ENCODE data around the gene SLC30A2. TPM values are rescaled to one million over a fixed set of nuclear protein-coding genes. Genes with fewer than 3 reads are reported as not detected.

Gene SLC30A2
- total and polyA plus RNA-seq, 9 of the 15 experiments (the other 6 are each of a cell fraction or from before 2014, with no cell fraction given): 0.01 to 0.18 (median 0.06) TPM; not detected in 3

DNA sequence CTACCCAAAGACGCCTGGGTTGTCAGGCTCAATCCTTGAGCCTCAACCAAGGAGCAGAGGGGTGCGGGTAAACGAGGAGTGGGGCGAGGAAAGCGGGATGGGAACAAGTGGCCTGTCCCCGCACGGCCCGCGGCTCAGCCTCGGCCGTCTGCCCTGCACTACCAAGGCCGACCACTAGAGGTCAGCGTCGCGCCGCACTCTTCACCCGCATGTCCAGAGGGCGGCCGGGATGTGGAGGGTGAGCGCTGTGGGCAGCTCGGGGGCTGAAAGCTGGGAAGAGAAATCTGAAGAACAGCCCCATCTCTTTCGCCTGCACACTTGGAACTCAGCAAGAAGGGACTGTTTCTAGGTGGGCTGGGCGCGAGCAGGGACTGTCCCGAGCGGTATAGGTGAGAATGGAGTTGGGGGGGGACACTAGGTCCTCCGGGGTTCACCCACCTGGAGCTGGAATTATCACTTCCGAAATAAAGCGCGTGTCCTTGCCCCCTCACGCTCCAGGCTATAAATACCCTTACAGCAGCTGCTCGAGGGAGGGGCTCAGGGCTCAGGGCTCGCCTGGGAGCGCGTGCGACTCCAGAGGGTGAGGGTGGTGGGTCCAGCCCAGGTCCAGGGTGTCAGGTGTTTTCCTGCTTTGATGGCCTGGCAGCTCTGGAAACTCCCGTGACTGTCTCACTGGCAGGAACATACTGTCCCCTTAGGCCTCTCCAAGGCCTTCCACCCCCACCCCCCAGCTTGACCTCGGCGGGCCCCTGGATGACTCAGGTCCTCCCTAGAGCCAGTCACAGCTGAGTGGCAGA lies 9.8 kb downstream of the SLC30A2 start (continued):
- TF ChIP-seq FIP1L1 (IDR thresholded peaks at IDR 0.05; ENCODE audit: low read depth, low read length, poor library complexity, severe bottlenecking) (no peak), EP400 (IDR thresholded peaks at IDR 0.05) (peak; percentile 66), ZZZ3 (IDR thresholded peaks at IDR 0.05) (no peak), ZNF124 (CRISPR knock-in tag; IDR thresholded peaks at IDR 0.05) (no peak), SIN3B (IDR thresholded peaks at IDR 0.05; ENCODE audit: low read depth) (0 out of 2 replicates have a peak, but pooled peaks have one; percentile 35), POLR2G (IDR thresholded peaks at IDR 0.05; ENCODE audit: low read depth, low read length) (no peak), CHD2 (IDR thresholded peaks at IDR 0.05; ENCODE audit: low read depth, low read length) (no peak), E2F3 (CRISPR knock-in tag; IDR thresholded peaks at IDR 0.05) (no peak), HCFC1 (IDR thresholded peaks at IDR 0.05; ENCODE audit: low read depth, low read length) (no peak), ZNF589 (CRISPR knock-in tag; IDR thresholded peaks at IDR 0.05; ENCODE audit: low read depth) (no peak)
- TF ChIP-seq, protein P1, sequence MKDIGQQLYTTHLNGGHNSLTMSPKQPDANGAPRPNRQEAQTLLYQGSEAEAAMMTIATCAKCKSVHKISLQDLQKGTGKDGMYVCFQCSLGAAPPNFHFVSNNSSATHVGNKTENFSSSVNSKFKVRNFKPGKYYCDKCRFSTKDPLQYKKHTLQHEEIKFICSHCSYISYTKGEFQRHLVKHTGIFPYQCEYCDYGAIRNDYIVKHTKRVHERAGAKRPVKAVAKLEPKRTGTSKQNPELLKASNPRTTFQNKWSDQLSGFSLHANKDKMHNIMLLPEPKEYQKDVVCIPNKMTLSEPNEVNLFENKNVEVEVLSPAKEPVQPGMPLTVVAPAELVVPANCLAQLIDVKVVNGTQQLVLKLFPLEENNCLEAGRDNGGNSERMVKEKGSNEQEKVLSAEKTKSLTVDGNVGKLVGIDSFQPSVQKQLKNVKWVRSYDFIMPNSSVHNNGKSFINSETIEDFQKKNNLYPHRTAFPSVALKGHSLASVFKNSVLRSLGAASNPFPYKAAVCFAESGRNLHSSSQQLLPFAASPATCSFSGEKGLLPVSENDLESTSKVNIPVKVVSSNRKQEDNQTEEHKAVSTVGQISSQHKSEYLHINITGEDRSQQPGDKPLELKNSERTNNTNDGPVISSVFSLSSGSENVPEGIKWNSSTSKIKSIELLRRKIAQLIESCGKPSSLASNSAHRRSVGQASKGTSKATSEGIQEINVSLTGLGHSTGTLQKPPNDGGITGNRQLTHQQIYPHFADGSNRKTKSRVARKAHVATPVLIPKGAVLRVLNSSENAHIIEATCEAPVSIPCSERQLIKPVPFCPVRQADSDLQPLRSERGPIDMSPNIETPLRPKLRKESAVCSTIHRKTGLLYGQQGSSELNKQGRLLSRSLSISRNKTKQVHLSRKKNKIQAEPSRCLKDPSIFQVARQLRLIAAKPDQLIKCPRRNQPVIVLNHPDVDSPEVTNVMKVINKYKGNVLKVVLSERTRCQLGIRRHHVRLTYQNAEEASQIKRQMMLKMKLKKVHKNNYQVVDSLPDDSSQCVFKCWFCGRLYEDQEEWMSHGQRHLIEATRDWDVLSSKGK (CRISPR knock-in tag; IDR thresholded peaks at IDR 0.05): no peak
- TF ChIP-seq, protein P2, sequence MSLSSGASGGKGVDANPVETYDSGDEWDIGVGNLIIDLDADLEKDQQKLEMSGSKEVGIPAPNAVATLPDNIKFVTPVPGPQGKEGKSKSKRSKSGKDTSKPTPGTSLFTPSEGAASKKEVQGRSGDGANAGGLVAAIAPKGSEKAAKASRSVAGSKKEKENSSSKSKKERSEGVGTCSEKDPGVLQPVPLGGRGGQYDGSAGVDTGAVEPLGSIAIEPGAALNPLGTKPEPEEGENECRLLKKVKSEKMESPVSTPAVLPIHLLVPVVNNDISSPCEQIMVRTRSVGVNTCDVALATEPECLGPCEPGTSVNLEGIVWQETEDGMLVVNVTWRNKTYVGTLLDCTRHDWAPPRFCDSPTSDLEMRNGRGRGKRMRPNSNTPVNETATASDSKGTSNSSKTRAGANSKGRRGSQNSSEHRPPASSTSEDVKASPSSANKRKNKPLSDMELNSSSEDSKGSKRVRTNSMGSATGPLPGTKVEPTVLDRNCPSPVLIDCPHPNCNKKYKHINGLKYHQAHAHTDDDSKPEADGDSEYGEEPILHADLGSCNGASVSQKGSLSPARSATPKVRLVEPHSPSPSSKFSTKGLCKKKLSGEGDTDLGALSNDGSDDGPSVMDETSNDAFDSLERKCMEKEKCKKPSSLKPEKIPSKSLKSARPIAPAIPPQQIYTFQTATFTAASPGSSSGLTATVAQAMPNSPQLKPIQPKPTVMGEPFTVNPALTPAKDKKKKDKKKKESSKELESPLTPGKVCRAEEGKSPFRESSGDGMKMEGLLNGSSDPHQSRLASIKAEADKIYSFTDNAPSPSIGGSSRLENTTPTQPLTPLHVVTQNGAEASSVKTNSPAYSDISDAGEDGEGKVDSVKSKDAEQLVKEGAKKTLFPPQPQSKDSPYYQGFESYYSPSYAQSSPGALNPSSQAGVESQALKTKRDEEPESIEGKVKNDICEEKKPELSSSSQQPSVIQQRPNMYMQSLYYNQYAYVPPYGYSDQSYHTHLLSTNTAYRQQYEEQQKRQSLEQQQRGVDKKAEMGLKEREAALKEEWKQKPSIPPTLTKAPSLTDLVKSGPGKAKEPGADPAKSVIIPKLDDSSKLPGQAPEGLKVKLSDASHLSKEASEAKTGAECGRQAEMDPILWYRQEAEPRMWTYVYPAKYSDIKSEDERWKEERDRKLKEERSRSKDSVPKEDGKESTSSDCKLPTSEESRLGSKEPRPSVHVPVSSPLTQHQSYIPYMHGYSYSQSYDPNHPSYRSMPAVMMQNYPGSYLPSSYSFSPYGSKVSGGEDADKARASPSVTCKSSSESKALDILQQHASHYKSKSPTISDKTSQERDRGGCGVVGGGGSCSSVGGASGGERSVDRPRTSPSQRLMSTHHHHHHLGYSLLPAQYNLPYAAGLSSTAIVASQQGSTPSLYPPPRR (CRISPR knock-in tag; IDR thresholded peaks at IDR 0.05; ENCODE audit: borderline replicate concordance): no peak
- TF ChIP-seq, protein P3, sequence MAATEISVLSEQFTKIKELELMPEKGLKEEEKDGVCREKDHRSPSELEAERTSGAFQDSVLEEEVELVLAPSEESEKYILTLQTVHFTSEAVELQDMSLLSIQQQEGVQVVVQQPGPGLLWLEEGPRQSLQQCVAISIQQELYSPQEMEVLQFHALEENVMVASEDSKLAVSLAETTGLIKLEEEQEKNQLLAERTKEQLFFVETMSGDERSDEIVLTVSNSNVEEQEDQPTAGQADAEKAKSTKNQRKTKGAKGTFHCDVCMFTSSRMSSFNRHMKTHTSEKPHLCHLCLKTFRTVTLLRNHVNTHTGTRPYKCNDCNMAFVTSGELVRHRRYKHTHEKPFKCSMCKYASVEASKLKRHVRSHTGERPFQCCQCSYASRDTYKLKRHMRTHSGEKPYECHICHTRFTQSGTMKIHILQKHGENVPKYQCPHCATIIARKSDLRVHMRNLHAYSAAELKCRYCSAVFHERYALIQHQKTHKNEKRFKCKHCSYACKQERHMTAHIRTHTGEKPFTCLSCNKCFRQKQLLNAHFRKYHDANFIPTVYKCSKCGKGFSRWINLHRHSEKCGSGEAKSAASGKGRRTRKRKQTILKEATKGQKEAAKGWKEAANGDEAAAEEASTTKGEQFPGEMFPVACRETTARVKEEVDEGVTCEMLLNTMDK (IDR thresholded peaks at IDR 0.05; ENCODE audit: borderline replicate concordance, insufficient read depth, low read depth, low read length, poor library complexity, severe bottlenecking): peak; percentile 56
- TF ChIP-seq, protein P4, sequence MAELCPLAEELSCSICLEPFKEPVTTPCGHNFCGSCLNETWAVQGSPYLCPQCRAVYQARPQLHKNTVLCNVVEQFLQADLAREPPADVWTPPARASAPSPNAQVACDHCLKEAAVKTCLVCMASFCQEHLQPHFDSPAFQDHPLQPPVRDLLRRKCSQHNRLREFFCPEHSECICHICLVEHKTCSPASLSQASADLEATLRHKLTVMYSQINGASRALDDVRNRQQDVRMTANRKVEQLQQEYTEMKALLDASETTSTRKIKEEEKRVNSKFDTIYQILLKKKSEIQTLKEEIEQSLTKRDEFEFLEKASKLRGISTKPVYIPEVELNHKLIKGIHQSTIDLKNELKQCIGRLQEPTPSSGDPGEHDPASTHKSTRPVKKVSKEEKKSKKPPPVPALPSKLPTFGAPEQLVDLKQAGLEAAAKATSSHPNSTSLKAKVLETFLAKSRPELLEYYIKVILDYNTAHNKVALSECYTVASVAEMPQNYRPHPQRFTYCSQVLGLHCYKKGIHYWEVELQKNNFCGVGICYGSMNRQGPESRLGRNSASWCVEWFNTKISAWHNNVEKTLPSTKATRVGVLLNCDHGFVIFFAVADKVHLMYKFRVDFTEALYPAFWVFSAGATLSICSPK (IDR thresholded peaks at IDR 0.05; ENCODE audit: borderline replicate concordance): no peak
